IMR-90 (cell line): ENCODE measurements around the gene NOSTRIN. TPM values are rescaled to one million over a fixed set of nuclear protein-coding genes. Genes with fewer than 3 reads are reported as not detected.

Source experiments
- ATAC-seq: fragments of 200-7000 bp; cut with Tn5 transposase; 2 replicates; pipeline ENCODE4 v1.9.1; 2020; ENCODE audit warnings: low read depth, mild to moderate bottlenecking, moderate library complexity
- BruUV-seq: library from RNA; stranded (reverse); fragments of 400-500 nt; replicated peaks from 2 replicates; lab custom pipeline; 2021; lab: Mats Ljungman, UMichigan
- CTCF ChIA-PET: fragments of 300-600 bp; formaldehyde crosslinking; extraction: SDS; loops from one replicate; lab custom pipeline; 2021; ENCODE audit warnings: antibody characterized with exemption; lab: Yijun Ruan, JAX
- POLR2A ChIA-PET: fragments of 300-600 bp; sonication (Branson Sonifier 250); formaldehyde crosslinking; loops from one replicate; lab custom pipeline; 2022; ENCODE audit warnings: antibody characterized with exemption; ENCODE audit not compliant: unreplicated experiment; lab: Charles Lee
- DNase-seq: peaks from one replicate; pipeline ENCODE4 v3.0.0; 2013
- H2AFZ ChIP-seq: replicated peaks from 2 replicates; pipeline ENCODE3; 2013; ENCODE audit warnings: low read length, mild to moderate bottlenecking; ENCODE audit not compliant: poor library complexity
- H2AK5ac ChIP-seq: 2 replicates; pipeline ENCODE4 v1.6.1; 2013; ENCODE audit warnings: low read depth, low read length, inconsistent platforms
- H2AK9ac ChIP-seq: replicated peaks from 2 replicates; pipeline ENCODE3; 2013; ENCODE audit warnings: mild to moderate bottlenecking, low read depth, low read length, moderate library complexity; ENCODE audit not compliant: poor library complexity
- H2BK120ac ChIP-seq: 2 replicates; pipeline ENCODE4 v1.6.1; 2013; ENCODE audit warnings: low read depth, low read length, inconsistent platforms
- H2BK15ac ChIP-seq: 3 replicates; pipeline ENCODE4 v1.6.1; 2013; ENCODE audit warnings: low read depth, low read length, inconsistent platforms
- H2BK20ac ChIP-seq: 2 replicates; pipeline ENCODE4 v1.6.1; 2013; ENCODE audit warnings: low read depth, mild to moderate bottlenecking, inconsistent platforms, low read length, moderate library complexity
- H2BK5ac ChIP-seq: 2 replicates; pipeline ENCODE4 v1.6.1; 2013; ENCODE audit warnings: mild to moderate bottlenecking, low read depth, low read length, inconsistent platforms; ENCODE audit not compliant: poor library complexity, severe bottlenecking
- H3K14ac ChIP-seq: replicated peaks from 2 replicates; pipeline ENCODE4 v1.6.1; 2013; ENCODE audit warnings: low read depth, low read length, inconsistent platforms
- H3K18ac ChIP-seq: 2 replicates; pipeline ENCODE4 v1.6.1; 2013; ENCODE audit warnings: low read depth, low read length, control low read depth
- H3K23ac ChIP-seq: 2 replicates; pipeline ENCODE4 v1.6.1; 2013; ENCODE audit warnings: low read depth, low read length, inconsistent platforms
- H3K27ac ChIP-seq: 2 replicates; pipeline ENCODE4 v1.5.1; 2013; ENCODE audit warnings: mild to moderate bottlenecking, control low read depth, low read length; ENCODE audit not compliant: insufficient read depth
- H3K27me3 ChIP-seq: 2 replicates; pipeline ENCODE4 v1.6.1; 2013; ENCODE audit warnings: low read length; ENCODE audit not compliant: control insufficient read depth, insufficient read depth
- H3K36me3 ChIP-seq: 2 replicates; pipeline ENCODE4 v1.6.1; 2013; ENCODE audit warnings: low read length, mixed read lengths; ENCODE audit not compliant: control insufficient read depth, insufficient read depth
- H3K4ac ChIP-seq: 2 replicates; pipeline ENCODE4 v1.6.1; 2013; ENCODE audit warnings: low read depth, low read length, inconsistent platforms
- H3K4me1 ChIP-seq: 2 replicates; pipeline ENCODE4 v1.6.1; 2013; ENCODE audit warnings: low read length, mixed read lengths; ENCODE audit not compliant: control insufficient read depth, insufficient read depth
- H3K4me2 ChIP-seq: 2 replicates; pipeline ENCODE4 v1.6.1; 2013; ENCODE audit warnings: low read depth, mild to moderate bottlenecking, control low read depth, low read length, moderate library complexity
- H3K4me3 ChIP-seq: 2 replicates; pipeline ENCODE4 v1.5.1; 2013; ENCODE audit warnings: low read depth, mild to moderate bottlenecking, control low read depth, low read length, moderate library complexity; ENCODE audit not compliant: insufficient read depth
- H3K56ac ChIP-seq: 2 replicates; pipeline ENCODE4 v1.6.1; 2013; ENCODE audit warnings: low read length, inconsistent platforms; ENCODE audit not compliant: insufficient read depth; ENCODE audit errors: extremely low read depth
- H3K79me1 ChIP-seq, 2 experiments: 2 replicates each; pipeline ENCODE4 v1.6.1; 2013; ENCODE audit warnings: low read length in 2 of 2, inconsistent platforms in 1 of 2, low read depth in 1 of 2
- H3K9ac ChIP-seq: 2 replicates; pipeline ENCODE4 v1.6.1; 2013; ENCODE audit warnings: low read depth, low read length, control low read depth
- H3K9me1 ChIP-seq: 2 replicates; pipeline ENCODE4 v1.6.1; 2013; ENCODE audit warnings: low read length, inconsistent platforms; ENCODE audit not compliant: insufficient read depth
- H3K9me3 ChIP-seq: 2 replicates; pipeline ENCODE4 v1.6.1; 2013; ENCODE audit warnings: low read length; ENCODE audit not compliant: control insufficient read depth, insufficient read depth
- H4K20me1 ChIP-seq: 2 replicates; pipeline ENCODE4 v1.6.1; 2013; ENCODE audit warnings: low read length, inconsistent platforms; ENCODE audit not compliant: insufficient read depth
- H4K5ac ChIP-seq: 2 replicates; pipeline ENCODE4 v1.6.1; 2013; ENCODE audit warnings: mild to moderate bottlenecking, low read depth, low read length, control low read depth
- H4K8ac ChIP-seq, 2 experiments: 2 replicates each; pipeline ENCODE4 v1.6.1; 2013; ENCODE audit warnings: low read depth in 2 of 2, low read length in 2 of 2, control low read depth in 1 of 2, inconsistent platforms in 1 of 2
- H4K91ac ChIP-seq: 2 replicates; pipeline ENCODE4 v1.6.1; 2013; ENCODE audit warnings: low read depth, low read length, inconsistent platforms; ENCODE audit not compliant: insufficient read depth
- BHLHE40 ChIP-seq: fragments of 150-350 bp; IDR thresholded peaks from 2 replicates; pipeline ENCODE4 v1.6.1; 2016; ENCODE audit warnings: mild to moderate bottlenecking, low read depth, low read length
- CEBPB ChIP-seq: IDR thresholded peaks from 2 replicates; pipeline ENCODE4 v1.6.1; 2012; ENCODE audit warnings: low read depth, low read length, improper control_type of control experiment
- CTCF ChIP-seq: conservative IDR thresholded peaks from 2 replicates; pipeline ENCODE4 v1.5.1; 2012; ENCODE audit warnings: mild to moderate bottlenecking, low read depth, low read length, improper control_type of control experiment
- MAFK ChIP-seq: IDR thresholded peaks from 2 replicates; pipeline ENCODE4 v1.6.1; 2012; ENCODE audit warnings: low read depth, low read length, improper control_type of control experiment
- MXI1 ChIP-seq: IDR thresholded peaks from 2 replicates; pipeline ENCODE4 v1.6.1; 2012; ENCODE audit warnings: low read depth, mild to moderate bottlenecking, low read length, moderate library complexity, borderline replicate concordance
- NFE2L2 ChIP-seq: fragments of 150-350 bp; IDR thresholded peaks from 2 replicates; pipeline ENCODE4 v1.6.1; 2016; ENCODE audit warnings: low read depth, mild to moderate bottlenecking, low read length
- RAD21 ChIP-seq: IDR thresholded peaks from 2 replicates; pipeline ENCODE4 v1.6.1; 2012; ENCODE audit warnings: low read length, improper control_type of control experiment
- RFX5 ChIP-seq: IDR thresholded peaks from 2 replicates; pipeline ENCODE4 v1.8.0; 2012; ENCODE audit warnings: low read depth, mild to moderate bottlenecking, low read length, moderate library complexity
- SMC3 ChIP-seq: fragments of 150-350 bp; IDR thresholded peaks from 2 replicates; pipeline ENCODE4 v1.6.1; 2016; ENCODE audit warnings: low read depth, mild to moderate bottlenecking, antibody characterized with exemption, low read length, moderate library complexity
- dilution Hi-C: fragments of 300-500 bp; cut with HindIII; formaldehyde crosslinking; loops from one replicate; pipeline ENCODE4 v1.14.3; 2018; ENCODE audit warnings: low sequenced_read_pairs; ENCODE audit not compliant: unreplicated experiment
- in situ Hi-C: fragments of 300-500 bp; cut with MboI; formaldehyde crosslinking; loops from 3 replicates; pipeline ENCODE4 v1.14.3; 2019; ENCODE audit warnings: low sequenced_read_pairs, inconsistent platforms, mixed read lengths
- intact Hi-C: fragments of 100-400 bp; cut with micrococcal nuclease; formaldehyde crosslinking; loops from 2 replicates; pipeline ENCODE4 v1.10.0; 2022
- polyA plus RNA-seq, 3 experiments: library from polyadenylated mRNA; depleted of rRNA; stranded (reverse); fragments of >200 nt; gene quantifications; 2 replicates each; pipeline ENCODE4 v1.2.3, GENCODE V29; 2012; ENCODE audit warnings: low replicate concordance in 1 of 3
- total RNA-seq: library from RNA; depleted of rRNA; stranded (reverse); fragments of >200 nt; gene quantifications from 2 replicates; pipeline ENCODE4 v1.2.3, GENCODE V29; 2012
- TF ChIP-seq, protein P1 (sequence below): fragments of 150-350 bp; IDR thresholded peaks from 2 replicates; pipeline ENCODE4 v1.6.1; 2017; ENCODE audit warnings: mild to moderate bottlenecking, antibody characterized with exemption, low read length, low read depth
- TF ChIP-seq, protein P2 (sequence below): fragments of 150-350 bp; IDR thresholded peaks from 2 replicates; pipeline ENCODE4 v1.6.1; 2016; ENCODE audit warnings: low read depth, mild to moderate bottlenecking, low read length, moderate library complexity, borderline replicate concordance

Gene NOSTRIN
- total and polyA plus RNA-seq, 2 of the 4 experiments (the other 2 are of a cell fraction) = 0.15 to 0.18 TPM

GRCh38 chr2:168850846-168851245, 48.4 kb downstream of the NOSTRIN start:
- Histone ChIP-seq H4K8ac (no peak overlapping the region), H4K5ac (no peak overlapping the region), H2BK120ac (no peak overlapping the region), H3K36me3 (no peaks in the 10 kb centered on the region), H2AFZ (no peak overlapping the region), H3K4ac (no peak overlapping the region), H3K79me1 (no peaks in the 10 kb centered on the region), H3K9me3 (no peaks in the 10 kb centered on the region), H2AK9ac (no peak overlapping the region), H3K27ac (no peak overlapping the region), H2BK5ac (no peak overlapping the region), H2BK15ac (no peak overlapping the region), H3K4me3 (no peak overlapping the region), H3K4me2 (no peak overlapping the region), H3K14ac (no peak overlapping the region), H4K20me1 (no peaks in the 10 kb centered on the region), H2AK5ac (no peak overlapping the region), H4K91ac (no peak overlapping the region), H3K18ac (no peak overlapping the region), H3K23ac (no peak overlapping the region), H3K4me1 (no peaks in the 10 kb centered on the region), H3K56ac (no peak overlapping the region), H3K27me3 (no peaks in the 10 kb centered on the region), H3K9me1 (no peaks in the 10 kb centered on the region), H2BK20ac (no peak overlapping the region), H3K9ac (no peak overlapping the region)
- BruUV-seq = no TSS peak
- ATAC-seq = no peak
- CTCF ChIA-PET = no interaction called here
- intact Hi-C loops = no loop called here
- no peak for DNase-seq
- in situ Hi-C loops = no loop called here
- POLR2A ChIA-PET = no interaction called here
- no peak for TF ChIP-seq NFE2L2
- TF ChIP-seq BHLHE40 = no peak
- TF ChIP-seq CTCF = no peak
- no peak for TF ChIP-seq MAFK
- TF ChIP-seq RFX5 = no peak
- no peak for TF ChIP-seq SMC3
- TF ChIP-seq CEBPB = no peak
- TF ChIP-seq, protein P1, sequence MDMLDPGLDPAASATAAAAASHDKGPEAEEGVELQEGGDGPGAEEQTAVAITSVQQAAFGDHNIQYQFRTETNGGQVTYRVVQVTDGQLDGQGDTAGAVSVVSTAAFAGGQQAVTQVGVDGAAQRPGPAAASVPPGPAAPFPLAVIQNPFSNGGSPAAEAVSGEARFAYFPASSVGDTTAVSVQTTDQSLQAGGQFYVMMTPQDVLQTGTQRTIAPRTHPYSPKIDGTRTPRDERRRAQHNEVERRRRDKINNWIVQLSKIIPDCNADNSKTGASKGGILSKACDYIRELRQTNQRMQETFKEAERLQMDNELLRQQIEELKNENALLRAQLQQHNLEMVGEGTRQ = no peak
- TF ChIP-seq, protein P2, sequence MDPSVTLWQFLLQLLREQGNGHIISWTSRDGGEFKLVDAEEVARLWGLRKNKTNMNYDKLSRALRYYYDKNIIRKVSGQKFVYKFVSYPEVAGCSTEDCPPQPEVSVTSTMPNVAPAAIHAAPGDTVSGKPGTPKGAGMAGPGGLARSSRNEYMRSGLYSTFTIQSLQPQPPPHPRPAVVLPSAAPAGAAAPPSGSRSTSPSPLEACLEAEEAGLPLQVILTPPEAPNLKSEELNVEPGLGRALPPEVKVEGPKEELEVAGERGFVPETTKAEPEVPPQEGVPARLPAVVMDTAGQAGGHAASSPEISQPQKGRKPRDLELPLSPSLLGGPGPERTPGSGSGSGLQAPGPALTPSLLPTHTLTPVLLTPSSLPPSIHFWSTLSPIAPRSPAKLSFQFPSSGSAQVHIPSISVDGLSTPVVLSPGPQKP = no peak
- no peak for TF ChIP-seq MXI1
- no peak for TF ChIP-seq RAD21
- dilution Hi-C loops = no loop called here
